HG03045 (cell line): ENCODE measurements around the gene TERB2.
"Not testable (repeated sequence)": the region's sequence is repeated elsewhere in the genome, so short reads cannot be mapped to it uniquely, and the experiment has no call there.

ENCODE experiments used
- ATAC-seq: cut with Tn5 transposase; IDR thresholded peaks from one replicate; pipeline ENCODE4 v1.9.1; 2021; ENCODE audit warnings: mild to moderate bottlenecking, moderate library complexity; ENCODE audit not compliant: unreplicated experiment

Gene TERB2

GRCh38 chr15:44956388-44956787 lies at the start of gene TERB2:
TSS of gene TERB2 (plus strand) at chr15:44956687. CDS start at chr15:44956719, 32 bp downstream.
- no peak for ATAC-seq

GRCh38 chr15:44909423-44909822 lies 47.1 kb upstream of the TERB2 start:
- ATAC-seq: no peak

GRCh38 chr15:44910981-44911625 lies 45.4 kb upstream of the TERB2 start:
- ATAC-seq: no peak

- ATAC-seq: not testable (repeated sequence)
Observed at GRCh38 chr15:44912186-44912585, 44.3 kb upstream of the TERB2 start.

GRCh38 chr15:44912974-44913448 lies 43.5 kb upstream of the TERB2 start:
- ATAC-seq: not testable (repeated sequence)

GRCh38 chr15:44918136-44918535 lies 38.4 kb upstream of the TERB2 start:
- ATAC-seq: no peak

GRCh38 chr15:44928658-44929057 lies 27.8 kb upstream of the TERB2 start:
- not testable (repeated sequence) for ATAC-seq

- ATAC-seq: not testable (repeated sequence)
Observed at GRCh38 chr15:44930283-44930682, 26.2 kb upstream of the TERB2 start.

GRCh38 chr15:44958302-44958701 lies 1.8 kb downstream of the TERB2 start:
- not testable (repeated sequence) for ATAC-seq

- ATAC-seq: no peak
Observed at GRCh38 chr15:44968475-44968874, 12.0 kb downstream of the TERB2 start.

GRCh38 chr15:44971036-44971435 lies 14.5 kb downstream of the TERB2 start:
- ATAC-seq: no peak

GRCh38 chr15:44976183-44976582 lies 19.7 kb downstream of the TERB2 start:
- ATAC-seq: not testable (repeated sequence)

- not testable (repeated sequence) for ATAC-seq
Observed at GRCh38 chr15:44977781-44978180, 21.3 kb downstream of the TERB2 start.

- ATAC-seq: not testable (repeated sequence)
Observed at GRCh38 chr15:44979617-44980339, 23.3 kb downstream of the TERB2 start.

GRCh38 chr15:44984144-44984543 lies 27.7 kb downstream of the TERB2 start:
- ATAC-seq: not testable (repeated sequence)

GRCh38 chr15:44986346-44987055 lies 30.0 kb downstream of the TERB2 start:
- ATAC-seq: not testable (repeated sequence)

- not testable (repeated sequence) for ATAC-seq
Observed at GRCh38 chr15:44987711-44988110, 31.2 kb downstream of the TERB2 start.

GRCh38 chr15:44988184-44988869 lies 31.8 kb downstream of the TERB2 start:
- ATAC-seq: not testable (repeated sequence)

- ATAC-seq: not testable (repeated sequence)
Observed at GRCh38 chr15:44988870-44989219, 32.4 kb downstream of the TERB2 start.

GRCh38 chr15:44997632-44998031 lies 41.1 kb downstream of the TERB2 start:
- ATAC-seq: not testable (repeated sequence)

GRCh38 chr15:44999105-44999504 lies 42.6 kb downstream of the TERB2 start:
- ATAC-seq: no peak
